Measurements from ENCODE around the gene ARHGEF10L.

- TF ChIP-seq EZH2phosphoT487 (IDR thresholded peaks at IDR 0.05; ENCODE audit: borderline replicate concordance, low read length) (no peak), CTCF (IDR thresholded peaks at IDR 0.05; ENCODE audit: low read depth, low read length, poor library complexity, severe bottlenecking) (no peak)
Observed at GRCh38 chr1:17598251-17598650, 58.8 kb downstream of the ARHGEF10L start.

Data from DOHH2 (cell line).